ENCODE measurements around the gene ARHGAP28. TPM values are rescaled to one million over a fixed set of nuclear protein-coding genes. Genes with fewer than 3 reads are reported as not detected.

The ARHGAP28 gene
- total RNA-seq, 2 experiments from 2014 or later, result not detected

GRCh38 chr18:6773777-6774176 is 44.3 kb downstream of the ARHGAP28 start:
- ATAC-seq, result no peak
- CTCF ChIA-PET, result no interaction called here
- no peak for DNase-seq
- Mint-ChIP-seq H3K4me3 (no peak overlapping the region), H3K27me3 (no peaks in the 10 kb centered on the region), H3K27ac (no peak overlapping the region), H3K4me1 (no peaks in the 10 kb centered on the region), H3K9me3 (ENCODE audit: low read depth) (peaks cover 7% of the 10 kb centered on the region), H3K36me3 (no peaks in the 10 kb centered on the region)

GRCh38 chr18:6775237-6775636 is 45.7 kb downstream of the ARHGAP28 start:
- no peak for DNase-seq
- CTCF ChIA-PET, result no interaction called here
- peaks cover 9% of the 10 kb centered on the region for H3K9me3 Mint-ChIP-seq (ENCODE audit: low read depth)
- no peaks in the 10 kb centered on the region for H3K36me3 Mint-ChIP-seq
- no peak for ATAC-seq
- H3K27ac Mint-ChIP-seq, result no peak overlapping the region
- no peak overlapping the region for H3K4me3 Mint-ChIP-seq
- H3K4me1 Mint-ChIP-seq, result no peaks in the 10 kb centered on the region
- H3K27me3 Mint-ChIP-seq, result no peaks in the 10 kb centered on the region

GRCh38 chr18:6775702-6776101 is 46.2 kb downstream of the ARHGAP28 start:
- DNase-seq, result no peak
- no peaks in the 10 kb centered on the region for H3K27me3 Mint-ChIP-seq
- CTCF ChIA-PET, result no interaction called here
- H3K4me1 Mint-ChIP-seq, result no peaks in the 10 kb centered on the region
- H3K36me3 Mint-ChIP-seq, result no peaks in the 10 kb centered on the region
- no peak overlapping the region for H3K27ac Mint-ChIP-seq
- no peak for ATAC-seq
- H3K9me3 Mint-ChIP-seq (ENCODE audit: low read depth), result peaks cover 9% of the 10 kb centered on the region
- H3K4me3 Mint-ChIP-seq, result no peak overlapping the region

- Mint-ChIP-seq H3K9me3 (ENCODE audit: low read depth) (peaks cover 9% of the 10 kb centered on the region), H3K27me3 (no peaks in the 10 kb centered on the region), H3K4me3 (no peak overlapping the region), H3K4me1 (no peaks in the 10 kb centered on the region), H3K27ac (no peak overlapping the region), H3K36me3 (no peaks in the 10 kb centered on the region)
- CTCF ChIA-PET, result no interaction called here
- DNase-seq (no peak), ATAC-seq (no peak)
Measured at GRCh38 chr18:6776188-6776587, 46.7 kb downstream of the ARHGAP28 start.

- DNase-seq (no peak), ATAC-seq (no peak)
- H3K9me3 Mint-ChIP-seq (ENCODE audit: low read depth), result peaks cover 9% of the 10 kb centered on the region
- H3K4me3 Mint-ChIP-seq, result no peak overlapping the region
- CTCF ChIA-PET, result no interaction called here
- H3K27me3 Mint-ChIP-seq, result no peaks in the 10 kb centered on the region
- H3K36me3 Mint-ChIP-seq, result no peaks in the 10 kb centered on the region
- H3K27ac Mint-ChIP-seq, result no peak overlapping the region
- H3K4me1 Mint-ChIP-seq, result no peaks in the 10 kb centered on the region
Measured at GRCh38 chr18:6777509-6777908, 48.0 kb downstream of the ARHGAP28 start.

GRCh38 chr18:6778459-6779247 is 49.1 kb downstream of the ARHGAP28 start:
- Mint-ChIP-seq H3K27ac (no peak overlapping the region), H3K27me3 (no peaks in the 10 kb centered on the region), H3K4me1 (no peaks in the 10 kb centered on the region), H3K4me3 (no peak overlapping the region), H3K36me3 (no peaks in the 10 kb centered on the region), H3K9me3 (ENCODE audit: low read depth) (peaks cover 9% of the 10 kb centered on the region)
- DNase-seq (no peak), ATAC-seq (no peak)
- CTCF ChIA-PET, result no interaction called here

GRCh38 chr18:6781142-6781714 is 51.7 kb downstream of the ARHGAP28 start:
- CTCF ChIA-PET, result no interaction called here
- no peak overlapping the region for H3K27ac Mint-ChIP-seq
- H3K4me1 Mint-ChIP-seq, result no peaks in the 10 kb centered on the region
- peaks cover 13% of the 10 kb centered on the region for H3K9me3 Mint-ChIP-seq (ENCODE audit: low read depth)
- ATAC-seq (no peak), DNase-seq (no peak)
- H3K27me3 Mint-ChIP-seq, result no peaks in the 10 kb centered on the region
- H3K36me3 Mint-ChIP-seq, result no peaks in the 10 kb centered on the region
- no peak overlapping the region for H3K4me3 Mint-ChIP-seq

GRCh38 chr18:6781796-6782195 is 52.3 kb downstream of the ARHGAP28 start:
- Mint-ChIP-seq H3K36me3 (no peaks in the 10 kb centered on the region), H3K4me3 (no peak overlapping the region), H3K27ac (no peak overlapping the region), H3K27me3 (no peaks in the 10 kb centered on the region), H3K9me3 (ENCODE audit: low read depth) (peaks cover 13% of the 10 kb centered on the region), H3K4me1 (no peaks in the 10 kb centered on the region)
- CTCF ChIA-PET, result no interaction called here
- no peak for ATAC-seq
- no peak for DNase-seq

- Mint-ChIP-seq H3K4me1 (no peaks in the 10 kb centered on the region), H3K27ac (no peak overlapping the region), H3K27me3 (no peaks in the 10 kb centered on the region), H3K9me3 (ENCODE audit: low read depth) (peaks cover 10% of the 10 kb centered on the region), H3K36me3 (no peaks in the 10 kb centered on the region), H3K4me3 (no peak overlapping the region)
- ATAC-seq, result no peak
- CTCF ChIA-PET, result no interaction called here
- DNase-seq, result no peak
Measured at GRCh38 chr18:6782861-6783260, 53.3 kb downstream of the ARHGAP28 start.

GRCh38 chr18:6784046-6784445 is 54.5 kb downstream of the ARHGAP28 start:
- no peak overlapping the region for H3K4me3 Mint-ChIP-seq

GRCh38 chr18:6785001-6785400 is 55.5 kb downstream of the ARHGAP28 start:
- DNase-seq (no peak), ATAC-seq (no peak)
- CTCF ChIA-PET, result interaction anchor here (0.5 kb wide), 1 partner anchor 41 kb away, joined by 3 read pairs; no protein-coding TSS in a partner anchor
- Mint-ChIP-seq H3K4me1 (no peaks in the 10 kb centered on the region), H3K27me3 (no peaks in the 10 kb centered on the region), H3K4me3 (no peak overlapping the region), H3K27ac (no peak overlapping the region), H3K36me3 (no peaks in the 10 kb centered on the region), H3K9me3 (ENCODE audit: low read depth) (peaks cover 6% of the 10 kb centered on the region)

More at GRCh38 chr18:6784046-6784445, 54.5 kb downstream of the ARHGAP28 start:
- Mint-ChIP-seq H3K9me3 (ENCODE audit: low read depth) (peaks cover 9% of the 10 kb centered on the region), H3K27ac (no peak overlapping the region), H3K27me3 (no peaks in the 10 kb centered on the region), H3K4me1 (no peaks in the 10 kb centered on the region), H3K36me3 (no peaks in the 10 kb centered on the region)
- ATAC-seq (no peak), DNase-seq (no peak)
- CTCF ChIA-PET, result no interaction called here

GRCh38 chr18:6785411-6785810 is 55.9 kb downstream of the ARHGAP28 start:
- DNase-seq (no peak), ATAC-seq (no peak)
- Mint-ChIP-seq H3K4me3 (no peak overlapping the region), H3K27me3 (no peaks in the 10 kb centered on the region), H3K36me3 (no peaks in the 10 kb centered on the region), H3K27ac (no peak overlapping the region), H3K9me3 (ENCODE audit: low read depth) (peaks cover 9% of the 10 kb centered on the region), H3K4me1 (no peaks in the 10 kb centered on the region)
- CTCF ChIA-PET, result interaction anchor here (0.5 kb wide), 1 partner anchor 41 kb away, joined by 3 read pairs; no protein-coding TSS in a partner anchor

GRCh38 chr18:6792391-6792790 is 62.9 kb downstream of the ARHGAP28 start:
- Mint-ChIP-seq H3K27ac (no peak overlapping the region), H3K9me3 (ENCODE audit: low read depth) (peaks cover 8% of the 10 kb centered on the region), H3K27me3 (no peaks in the 10 kb centered on the region), H3K36me3 (no peaks in the 10 kb centered on the region), H3K4me3 (no peak overlapping the region), H3K4me1 (no peaks in the 10 kb centered on the region)
- ATAC-seq, result no peak
- DNase-seq, result no peak
- CTCF ChIA-PET, result no interaction called here

GRCh38 chr18:6793455-6793854 is 63.9 kb downstream of the ARHGAP28 start:
- no peaks in the 10 kb centered on the region for H3K27me3 Mint-ChIP-seq
- CTCF ChIA-PET, result no interaction called here
- no peak overlapping the region for H3K27ac Mint-ChIP-seq
- no peaks in the 10 kb centered on the region for H3K36me3 Mint-ChIP-seq
- DNase-seq, result no peak
- no peak for ATAC-seq
- peaks cover 7% of the 10 kb centered on the region for H3K9me3 Mint-ChIP-seq (ENCODE audit: low read depth)
- no peak overlapping the region for H3K4me3 Mint-ChIP-seq
- no peaks in the 10 kb centered on the region for H3K4me1 Mint-ChIP-seq

Data from activated CD8-positive, alpha-beta memory T cell treated with anti-CD3 and anti-CD28 coated beads, Interleukin-2, amount 10 ng/mL, durations not matched to agents 7 days and 5 days (primary cell).